CD4-positive, CD25-positive, alpha-beta regulatory T cell (primary cell): ENCODE results near the gene SCAP. TPM values are rescaled to one million over a fixed set of nuclear protein-coding genes. Genes with fewer than 3 reads are reported as not detected.
"Not testable (repeated sequence)": the region's sequence is repeated elsewhere in the genome, so short reads cannot be mapped to it uniquely, and the experiment has no call there.

ENCODE experiments used
- ATAC-seq, 2 donors: fragments of 150-1000 bp; cut with Tn5 transposase; one replicate each; pipeline ENCODE4 v1.10.0; 2021; ENCODE audit warnings: low read depth in 2 of 2, moderate number of reproducible peaks in 2 of 2, moderate library complexity in 1 of 2
- DNase-seq, 3 donors: peaks; one replicate each; pipeline versions ENCODE4 v3.0.0 to v3.0.0-alpha.2; 2012 to 2022; ENCODE audit warnings: mixed read lengths in 1 of 3
- H3K27ac ChIP-seq: one replicate; pipeline ENCODE4 v1.7.0; 2013; ENCODE audit warnings: mild to moderate bottlenecking, low read length; ENCODE audit not compliant: insufficient read depth, poor library complexity, severe bottlenecking
- H3K27me3 ChIP-seq: one replicate; pipeline ENCODE4 v1.7.0; 2013; ENCODE audit warnings: low read length; ENCODE audit not compliant: control insufficient read depth, insufficient read depth
- H3K36me3 ChIP-seq: one replicate; pipeline ENCODE4 v1.7.0; 2013; ENCODE audit warnings: mild to moderate bottlenecking, low read length, moderate library complexity; ENCODE audit not compliant: control insufficient read depth, insufficient read depth
- H3K4me1 ChIP-seq: 2 replicates; pipeline ENCODE4 v1.7.0; 2013; ENCODE audit warnings: mild to moderate bottlenecking, low read length; ENCODE audit not compliant: insufficient read depth, control insufficient read depth, poor library complexity, severe bottlenecking
- H3K4me3 ChIP-seq: one replicate; pipeline ENCODE4 v1.7.0; 2013; ENCODE audit warnings: low read depth, mild to moderate bottlenecking, low read length, moderate library complexity
- H3K9me3 ChIP-seq, 2 experiments: 1 replicate in 1 of 2; 2 replicates in 1 of 2; pipeline ENCODE4 v1.7.0; 2013; ENCODE audit warnings: low read length in 2 of 2, mild to moderate bottlenecking in 1 of 2, moderate library complexity in 1 of 2; ENCODE audit not compliant: control insufficient read depth in 2 of 2
- H3K27ac Mint-ChIP-seq, 3 donors: one replicate each; pipeline ENCODE4 v1.8.0; 2020 to 2022; ENCODE audit warnings: mild to moderate bottlenecking in 3 of 3, mixed read lengths in 3 of 3, moderate library complexity in 2 of 3
- H3K27me3 Mint-ChIP-seq: one replicate; pipeline ENCODE4 v1.8.0; 2022; ENCODE audit warnings: mild to moderate bottlenecking, mixed read lengths
- H3K36me3 Mint-ChIP-seq: one replicate; pipeline ENCODE4 v1.8.0; 2020; ENCODE audit warnings: mixed read lengths
- H3K4me1 Mint-ChIP-seq, 4 donors: one replicate each; pipeline ENCODE4 v1.8.0; 2020 to 2022; ENCODE audit warnings: mixed read lengths in 4 of 4, mild to moderate bottlenecking in 1 of 4
- H3K4me3 Mint-ChIP-seq, 4 donors: one replicate each; pipeline ENCODE4 v1.8.0; 2020 to 2022; ENCODE audit warnings: mild to moderate bottlenecking in 4 of 4, mixed read lengths in 4 of 4, moderate library complexity in 3 of 4
- H3K9me3 Mint-ChIP-seq, 7 donors: one replicate each; pipeline ENCODE4 v1.8.0; 2020 to 2022; ENCODE audit warnings: mixed read lengths in 7 of 7, mild to moderate bottlenecking in 3 of 7, moderate library complexity in 2 of 7
- polyA plus RNA-seq, 4 donors: library from polyadenylated mRNA; unstranded; fragments of 300-500 nt; fragmentation: Illumina TruSeq; gene quantifications; one replicate each; pipeline ENCODE4 v1.2.3, GENCODE V29; 2021
- total RNA-seq: library from RNA; stranded (reverse); gene quantifications from one replicate; pipeline ENCODE4 v1.2.3, GENCODE V29; 2022

The SCAP gene
- total and polyA plus RNA-seq, 5 donors from 2014 or later = 43.2 to 92.4 (median 47.1) TPM

DNA sequence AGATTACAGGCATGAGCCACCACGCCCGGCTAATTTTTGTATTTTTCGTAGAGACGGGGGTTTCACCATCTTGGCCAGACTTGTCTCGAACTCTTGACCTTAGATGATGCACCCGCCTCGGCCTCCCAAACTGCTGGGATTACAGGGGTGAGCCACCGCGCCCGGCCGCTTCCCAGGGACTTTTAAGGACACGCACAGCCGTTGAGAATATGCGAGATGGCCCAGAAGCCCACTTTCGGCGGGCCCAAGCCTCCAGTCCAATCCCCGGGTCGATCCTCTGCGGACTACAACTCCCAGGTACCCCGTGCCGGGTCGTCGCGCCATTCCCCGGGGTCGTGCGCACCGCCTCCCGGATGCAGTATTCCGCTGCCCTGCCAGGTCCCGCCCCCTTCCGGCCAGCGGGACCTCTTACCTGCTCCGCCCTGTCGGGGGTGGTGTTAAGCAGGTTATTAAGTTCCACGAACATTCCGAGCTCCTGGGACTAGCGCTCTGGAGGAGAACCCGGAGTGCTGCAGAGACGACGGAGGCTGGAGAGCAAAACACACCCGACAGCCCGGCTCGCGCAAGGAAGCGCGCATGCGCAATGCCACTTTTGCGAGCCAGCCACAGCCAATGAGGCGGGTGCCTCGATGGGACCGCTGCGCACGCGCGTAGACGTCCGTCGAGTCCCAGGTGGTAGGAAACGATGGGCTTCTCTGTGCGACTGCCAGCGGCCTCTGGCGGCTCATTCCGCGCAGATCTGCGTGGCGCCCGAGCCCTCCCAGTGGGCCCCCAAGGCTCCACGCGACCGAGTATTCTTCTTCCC lies 37.6 kb upstream of the SCAP start, which contains the start of gene ELP6:
Gene ELP6 (minus strand): TSS at position 588 of the 805 bp plus-strand sequence. CDS start 122 bp downstream, at position 466.
- Mint-ChIP-seq H3K36me3 (no peaks in the 10 kb centered on the region), H3K9me3 (peaks cover 0 to 2% (median 0%) of the 10 kb centered on the region in 7 donors), H3K27me3 (peaks cover 16% of the 10 kb centered on the region), H3K4me1 (peaks cover 6 to 33% (median 16%) of the 10 kb centered on the region in 4 donors), H3K4me3 (peak within 1 kb of the TSS; percentile 96 to 99 (median 97)), H3K27ac (peak within 1 kb of the TSS; percentile 97 to 99 (median 98))
- Histone ChIP-seq H3K4me3 (peak within 1 kb of the TSS; percentile 81), H3K36me3 (peaks cover 13% of the 10 kb centered on the region), H3K27me3 (no peaks in the 10 kb centered on the region), H3K9me3 (no peaks in the 10 kb centered on the region), H3K4me1 (peaks cover 13% of the 10 kb centered on the region), H3K27ac (peak within 1 kb of the TSS; percentile 89)
- ATAC-seq = peak; percentile 93 to 95
- DNase-seq = peak; percentile 95 to 99 (median 98)

DNA sequence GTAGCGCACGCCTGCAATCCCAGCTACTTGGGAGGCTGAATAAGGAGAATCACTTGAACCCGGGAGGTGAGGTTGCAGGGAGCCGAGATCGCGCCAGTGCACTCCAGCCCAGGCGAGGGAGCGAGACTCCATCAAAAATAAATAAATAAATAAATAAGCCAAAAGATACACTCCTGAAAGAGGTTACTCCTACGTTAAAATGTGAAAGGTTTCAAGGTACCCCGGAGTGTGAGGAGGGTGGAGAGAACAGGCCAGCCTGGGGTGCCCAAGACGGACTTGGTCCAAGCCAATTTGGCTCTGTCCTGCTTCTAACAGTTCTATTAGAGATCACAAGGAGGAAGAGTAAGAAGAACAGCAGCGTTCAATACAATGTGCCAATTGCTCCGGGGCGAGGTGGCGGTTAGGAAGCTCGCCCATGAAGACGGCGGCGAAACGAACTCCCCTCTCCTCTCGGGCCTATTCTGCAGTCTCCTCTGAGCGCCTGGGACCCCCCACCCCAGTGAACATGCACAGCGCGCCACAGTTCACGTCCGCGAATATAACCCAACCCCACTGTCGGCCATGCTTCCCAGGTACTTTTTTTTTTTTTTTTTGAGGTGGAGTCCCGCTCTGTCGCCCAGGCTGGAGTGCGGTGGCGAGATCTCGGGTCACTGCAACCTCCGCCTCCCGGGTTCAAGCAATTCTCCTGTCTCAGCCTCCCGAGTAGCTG lies 36.8 kb upstream of the SCAP start:
- peak in 2 of 3 donors; percentile 12 to 47 for DNase-seq

DNA sequence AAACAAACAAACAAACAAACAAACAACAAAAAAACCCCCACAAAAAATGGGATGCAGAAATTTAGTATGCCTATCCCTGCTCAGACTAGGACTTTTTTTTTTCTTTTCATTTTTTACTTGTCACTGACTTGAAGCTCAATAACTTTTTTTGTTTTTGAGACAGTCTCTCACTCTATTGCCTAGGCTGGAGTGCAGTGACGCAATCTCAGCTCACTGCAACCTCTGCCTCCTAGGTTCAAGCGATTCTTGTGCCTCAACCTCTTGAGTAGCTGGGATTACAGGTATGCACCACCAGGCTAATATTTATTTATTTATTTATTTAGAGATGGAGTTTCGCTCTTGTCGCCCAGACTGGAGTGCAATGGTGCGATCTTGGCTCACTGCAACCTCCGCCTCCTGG lies 29.5 kb upstream of the SCAP start:
- ATAC-seq, H3K27me3 ChIP-seq, H3K9me3 ChIP-seq, H3K9me3 Mint-ChIP-seq, H3K4me3 ChIP-seq, H3K27ac Mint-ChIP-seq, H3K27me3 Mint-ChIP-seq, DNase-seq, H3K4me1 Mint-ChIP-seq, H3K27ac ChIP-seq, H3K4me1 ChIP-seq, H3K4me3 Mint-ChIP-seq: not testable (repeated sequence)
- peaks cover 61% of the 10 kb centered on the region for H3K36me3 ChIP-seq
- H3K36me3 Mint-ChIP-seq = peaks cover 34% of the 10 kb centered on the region

More for the DNA sequence above, 36.8 kb upstream of the SCAP start:
- Histone ChIP-seq H3K4me3 (peak overlapping the region; percentile 81), H3K27ac (peak overlapping the region; percentile 89), H3K27me3 (no peaks in the 10 kb centered on the region), H3K9me3 (no peaks in the 10 kb centered on the region), H3K36me3 (peaks cover 18% of the 10 kb centered on the region), H3K4me1 (peaks cover 13% of the 10 kb centered on the region)
- peak overlapping the region; percentile 96 to 99 (median 97) for H3K4me3 Mint-ChIP-seq
- H3K4me1 Mint-ChIP-seq = peaks cover 6 to 36% (median 17%) of the 10 kb centered on the region in 4 donors
- ATAC-seq = no peak
- H3K36me3 Mint-ChIP-seq = peaks cover 5% of the 10 kb centered on the region
- H3K27ac Mint-ChIP-seq = peak overlapping the region; percentile 97 to 99 (median 98)
- peaks cover 11% of the 10 kb centered on the region for H3K27me3 Mint-ChIP-seq
- peaks cover 0 to 2% (median 0%) of the 10 kb centered on the region in 7 donors for H3K9me3 Mint-ChIP-seq

DNA sequence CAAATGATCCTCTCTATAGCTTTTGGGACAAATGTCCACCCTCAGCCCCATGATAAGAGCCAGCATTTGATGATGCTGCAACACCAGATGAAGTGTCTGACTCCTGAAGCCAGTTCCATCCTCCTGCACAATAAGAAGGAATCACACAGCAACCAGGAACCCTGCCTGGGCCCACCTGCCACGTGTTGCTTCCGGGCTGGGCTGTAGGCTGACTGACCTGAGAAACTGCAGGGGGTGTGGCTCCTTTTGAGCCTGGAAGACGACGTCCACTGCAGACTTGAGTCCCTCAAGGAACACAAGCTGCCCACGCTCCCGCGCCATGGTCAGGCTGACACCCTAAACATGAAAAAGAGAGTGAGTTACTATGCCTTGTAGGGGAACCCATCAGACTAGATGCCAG lies 28.4 kb upstream of the SCAP start:
- peaks cover 56% of the 10 kb centered on the region for H3K36me3 ChIP-seq
- H3K27ac Mint-ChIP-seq = no peak overlapping the region

GRCh38 chr3:47503033-47503432 lies 27.3 kb upstream of the SCAP start:
- H3K9me3 ChIP-seq = no peaks in the 10 kb centered on the region
- no peaks in the 10 kb centered on the region for H3K9me3 Mint-ChIP-seq
- no peaks in the 10 kb centered on the region for H3K27me3 ChIP-seq
- H3K27ac ChIP-seq = no peak overlapping the region
- H3K27me3 Mint-ChIP-seq = no peaks in the 10 kb centered on the region
- H3K4me3 Mint-ChIP-seq = no peak overlapping the region
- peak overlapping the region in 1 of 3 donors; percentile 33 for H3K27ac Mint-ChIP-seq
- no peak overlapping the region for H3K4me3 ChIP-seq
- DNase-seq (no peak), ATAC-seq (no peak)
- H3K4me1 ChIP-seq = no peaks in the 10 kb centered on the region
- peaks cover 45% of the 10 kb centered on the region for H3K36me3 Mint-ChIP-seq
- H3K36me3 ChIP-seq = peaks cover 60% of the 10 kb centered on the region
- peaks cover 0 to 11% (median 2%) of the 10 kb centered on the region in 4 donors for H3K4me1 Mint-ChIP-seq

More for the DNA sequence above, 28.4 kb upstream of the SCAP start:
- no peak for ATAC-seq
- no peak overlapping the region for H3K4me3 ChIP-seq
- H3K4me1 ChIP-seq = no peaks in the 10 kb centered on the region
- no peak overlapping the region for H3K4me3 Mint-ChIP-seq
- no peaks in the 10 kb centered on the region for H3K27me3 ChIP-seq
- no peak for DNase-seq
- no peak overlapping the region for H3K27ac ChIP-seq
- no peaks in the 10 kb centered on the region for H3K9me3 Mint-ChIP-seq
- peaks cover 40% of the 10 kb centered on the region for H3K36me3 Mint-ChIP-seq
- H3K4me1 Mint-ChIP-seq = peaks cover 0 to 8% (median 6%) of the 10 kb centered on the region in 4 donors
- no peaks in the 10 kb centered on the region for H3K9me3 ChIP-seq
- H3K27me3 Mint-ChIP-seq = no peaks in the 10 kb centered on the region

- Histone ChIP-seq H3K36me3 (peaks cover 57% of the 10 kb centered on the region), H3K4me3 (no peak overlapping the region), H3K9me3 (no peaks in the 10 kb centered on the region), H3K27ac (no peak overlapping the region), H3K4me1 (no peaks in the 10 kb centered on the region), H3K27me3 (no peaks in the 10 kb centered on the region)
- no peak overlapping the region for H3K4me3 Mint-ChIP-seq
- H3K4me1 Mint-ChIP-seq = peaks cover 0 to 11% (median 2%) of the 10 kb centered on the region in 4 donors
- DNase-seq = no peak
- peak overlapping the region in 1 of 3 donors; percentile 67 for H3K27ac Mint-ChIP-seq
- no peak for ATAC-seq
- H3K36me3 Mint-ChIP-seq = peaks cover 42% of the 10 kb centered on the region
- H3K27me3 Mint-ChIP-seq = no peaks in the 10 kb centered on the region
- no peaks in the 10 kb centered on the region for H3K9me3 Mint-ChIP-seq
Observed at GRCh38 chr3:47496892-47497291, 21.2 kb upstream of the SCAP start.

GRCh38 chr3:47495886-47496285 lies 20.1 kb upstream of the SCAP start:
- H3K27ac Mint-ChIP-seq = no peak overlapping the region
- H3K4me3 Mint-ChIP-seq = no peak overlapping the region
- H3K36me3 Mint-ChIP-seq = peaks cover 39% of the 10 kb centered on the region
- peaks cover 50% of the 10 kb centered on the region for H3K36me3 ChIP-seq
- H3K4me1 Mint-ChIP-seq = peaks cover 0 to 8% (median 2%) of the 10 kb centered on the region in 4 donors
- no peak for DNase-seq
- H3K27me3 Mint-ChIP-seq = no peaks in the 10 kb centered on the region
- no peaks in the 10 kb centered on the region for H3K27me3 ChIP-seq
- no peak overlapping the region for H3K27ac ChIP-seq
- H3K9me3 ChIP-seq = no peaks in the 10 kb centered on the region
- no peaks in the 10 kb centered on the region for H3K9me3 Mint-ChIP-seq
- H3K4me1 ChIP-seq = no peaks in the 10 kb centered on the region
- no peak overlapping the region for H3K4me3 ChIP-seq
- no peak for ATAC-seq
